Measurements from ENCODE around the gene YIPF3.

- TF ChIP-seq CTCF (IDR thresholded peaks at IDR 0.05) (no peak), POLR2A (IDR thresholded peaks at IDR 0.05) (no peak)
Measured at GRCh38 chr6:43494321-43494720, 22.4 kb downstream of the YIPF3 start.
